Astrocyte (in vitro differentiated cells and primary cell): Measurements from ENCODE around the gene SUGP2. TPM values are rescaled to one million over a fixed set of nuclear protein-coding genes. Genes with fewer than 3 reads are reported as not detected.

Experiments used
- DNase-seq: peaks from one replicate; pipeline ENCODE4 v3.0.0-alpha.2; 2010; ENCODE audit warnings: low read depth
- FAIRE-seq: peaks from 2 replicates; lab custom pipeline; 2011; peaks lifted over from hg19 to GRCh38; lab: Jason Lieb, UNC
- H2AFZ ChIP-seq: 2 replicates; pipeline ENCODE4 v1.6.0; 2012; ENCODE audit warnings: low read depth, low read length, inconsistent platforms
- H3K27ac ChIP-seq: 2 replicates; pipeline ENCODE4 v1.5.1; 2011; ENCODE audit warnings: low read depth, low read length, inconsistent platforms
- H3K27me3 ChIP-seq: 2 replicates; pipeline ENCODE4 v1.6.0; 2011; ENCODE audit warnings: low read length, inconsistent platforms; ENCODE audit not compliant: insufficient read depth
- H3K36me3 ChIP-seq: 2 replicates; pipeline ENCODE4 v1.5.1; 2011; ENCODE audit warnings: low read length, inconsistent platforms; ENCODE audit not compliant: insufficient read depth
- H3K4me1 ChIP-seq: 2 replicates; pipeline ENCODE4 v1.5.1; 2011; ENCODE audit warnings: low read length, inconsistent platforms; ENCODE audit not compliant: insufficient read depth
- H3K4me2 ChIP-seq: 2 replicates; pipeline ENCODE4 v1.6.0; 2012; ENCODE audit warnings: low read length, inconsistent platforms
- H3K4me3 ChIP-seq: 2 replicates; pipeline ENCODE4 v1.5.1; 2011; ENCODE audit warnings: low read depth, mild to moderate bottlenecking, low read length, inconsistent platforms; ENCODE audit not compliant: insufficient read depth
- H3K79me2 ChIP-seq: 2 replicates; pipeline ENCODE4 v1.6.0; 2012; ENCODE audit warnings: mild to moderate bottlenecking, low read length, inconsistent platforms; ENCODE audit not compliant: insufficient read depth
- H3K9ac ChIP-seq: 2 replicates; pipeline ENCODE4 v1.6.0; 2012; ENCODE audit warnings: mild to moderate bottlenecking, low read length, inconsistent platforms
- H3K9me3 ChIP-seq: 2 replicates; pipeline ENCODE4 v1.5.1; 2012; ENCODE audit warnings: low read depth, mild to moderate bottlenecking, low read length, inconsistent platforms; ENCODE audit not compliant: insufficient read depth
- H4K20me1 ChIP-seq: 2 replicates; pipeline ENCODE4 v1.6.0; 2012; ENCODE audit warnings: low read length, inconsistent platforms; ENCODE audit not compliant: insufficient read depth
- H3K27ac Mint-ChIP-seq: one replicate; pipeline ENCODE4 v1.8.0; 2021; ENCODE audit warnings: mild to moderate bottlenecking, mixed read lengths; ENCODE audit not compliant: unreplicated experiment
- H3K27me3 Mint-ChIP-seq: one replicate; pipeline ENCODE4 v1.8.0; 2021; ENCODE audit warnings: low read depth, mixed read lengths; ENCODE audit not compliant: unreplicated experiment
- H3K36me3 Mint-ChIP-seq: one replicate; pipeline ENCODE4 v1.8.0; 2021; ENCODE audit warnings: low read depth, mixed read lengths; ENCODE audit not compliant: unreplicated experiment
- H3K4me1 Mint-ChIP-seq: one replicate; pipeline ENCODE4 v1.8.0; 2021; ENCODE audit warnings: low read depth, mixed read lengths; ENCODE audit not compliant: unreplicated experiment
- H3K4me3 Mint-ChIP-seq: one replicate; pipeline ENCODE4 v1.8.0; 2021; ENCODE audit warnings: mild to moderate bottlenecking, moderate library complexity, mixed read lengths; ENCODE audit not compliant: unreplicated experiment
- H3K9me3 Mint-ChIP-seq: one replicate; pipeline ENCODE4 v1.8.0; 2021; ENCODE audit warnings: mild to moderate bottlenecking, mixed read lengths; ENCODE audit not compliant: unreplicated experiment
- EZH2 ChIP-seq: IDR thresholded peaks from 2 replicates; pipeline ENCODE4 v1.6.1; 2012; ENCODE audit warnings: mild to moderate bottlenecking, low read length, inconsistent platforms; ENCODE audit not compliant: insufficient read depth
- total RNA-seq: library from RNA; stranded (reverse); gene quantifications from 2 replicates; pipeline ENCODE4 v1.2.1, GENCODE V29; 2021
- TF ChIP-seq, protein P1 (sequence below): IDR thresholded peaks from 2 replicates; pipeline ENCODE4 v1.5.1; 2011; ENCODE audit warnings: low read depth, mild to moderate bottlenecking, inconsistent platforms, low read length, moderate library complexity; ENCODE audit not compliant: insufficient read depth

Gene SUGP2
- total RNA-seq, 1 donor from 2014 or later = 77.6 TPM

DNA sequence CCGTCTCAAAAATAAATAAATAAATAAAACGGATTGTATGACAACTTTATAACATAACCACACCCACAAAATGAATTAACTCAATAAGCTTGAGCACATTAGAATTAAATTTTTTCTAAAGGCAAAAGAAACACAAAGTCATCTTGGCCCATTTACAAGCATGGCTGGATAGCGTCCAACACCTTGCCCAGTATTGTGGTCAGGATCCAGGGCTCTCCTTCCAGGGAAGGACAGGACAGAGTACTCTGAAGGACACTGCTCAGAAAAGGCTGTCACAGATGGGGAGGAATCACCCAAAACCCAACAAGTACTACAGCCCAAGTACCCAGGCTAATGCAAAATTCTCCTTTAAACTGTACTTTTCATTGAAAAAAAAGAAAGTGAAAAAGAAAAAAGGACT lies 27.1 kb downstream of the SUGP2 start:
- H3K4me2 ChIP-seq = no peak overlapping the region
- H3K9me3 ChIP-seq = no peaks in the 10 kb centered on the region
- H3K36me3 ChIP-seq = peaks cover 56% of the 10 kb centered on the region
- H3K79me2 ChIP-seq = peaks cover 14% of the 10 kb centered on the region
- Mint-ChIP-seq H3K4me1 (no peaks in the 10 kb centered on the region), H3K36me3 (peaks cover 31% of the 10 kb centered on the region), H3K27ac (no peak overlapping the region), H3K27me3 (no peaks in the 10 kb centered on the region), H3K9me3 (peaks cover 1% of the 10 kb centered on the region), H3K4me3 (no peak overlapping the region)
- H3K9ac ChIP-seq = no peak overlapping the region
- no peak for DNase-seq
- FAIRE-seq = no peak
- TF ChIP-seq, protein P1, sequence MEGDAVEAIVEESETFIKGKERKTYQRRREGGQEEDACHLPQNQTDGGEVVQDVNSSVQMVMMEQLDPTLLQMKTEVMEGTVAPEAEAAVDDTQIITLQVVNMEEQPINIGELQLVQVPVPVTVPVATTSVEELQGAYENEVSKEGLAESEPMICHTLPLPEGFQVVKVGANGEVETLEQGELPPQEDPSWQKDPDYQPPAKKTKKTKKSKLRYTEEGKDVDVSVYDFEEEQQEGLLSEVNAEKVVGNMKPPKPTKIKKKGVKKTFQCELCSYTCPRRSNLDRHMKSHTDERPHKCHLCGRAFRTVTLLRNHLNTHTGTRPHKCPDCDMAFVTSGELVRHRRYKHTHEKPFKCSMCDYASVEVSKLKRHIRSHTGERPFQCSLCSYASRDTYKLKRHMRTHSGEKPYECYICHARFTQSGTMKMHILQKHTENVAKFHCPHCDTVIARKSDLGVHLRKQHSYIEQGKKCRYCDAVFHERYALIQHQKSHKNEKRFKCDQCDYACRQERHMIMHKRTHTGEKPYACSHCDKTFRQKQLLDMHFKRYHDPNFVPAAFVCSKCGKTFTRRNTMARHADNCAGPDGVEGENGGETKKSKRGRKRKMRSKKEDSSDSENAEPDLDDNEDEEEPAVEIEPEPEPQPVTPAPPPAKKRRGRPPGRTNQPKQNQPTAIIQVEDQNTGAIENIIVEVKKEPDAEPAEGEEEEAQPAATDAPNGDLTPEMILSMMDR = no peak
- no peak for TF ChIP-seq EZH2
- H3K27me3 ChIP-seq = no peaks in the 10 kb centered on the region
- H3K4me3 ChIP-seq = no peak overlapping the region
- H3K4me1 ChIP-seq = no peaks in the 10 kb centered on the region
- no peak overlapping the region for H2AFZ ChIP-seq
- H4K20me1 ChIP-seq = peaks cover 80% of the 10 kb centered on the region
- H3K27ac ChIP-seq = no peak overlapping the region

DNA sequence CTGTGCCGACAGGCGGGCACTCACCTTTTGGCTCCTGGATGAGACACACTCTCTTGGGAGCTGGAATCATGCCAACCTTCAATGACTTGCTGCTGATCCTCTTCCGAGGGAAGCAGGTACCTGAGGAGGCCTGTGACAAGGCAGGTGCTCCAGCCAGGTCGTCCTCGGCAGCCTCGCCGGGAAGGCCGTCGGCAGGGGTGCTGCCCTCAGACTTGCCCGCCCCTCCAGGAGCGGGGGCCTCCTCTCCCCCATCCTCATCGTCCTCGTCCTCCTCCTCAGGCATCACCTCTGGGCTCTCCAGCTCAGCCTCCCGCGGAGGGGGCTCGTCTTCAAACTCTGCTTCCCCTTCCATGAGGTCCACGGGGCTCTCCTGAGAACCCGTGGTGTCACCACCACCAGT lies 29.2 kb downstream of the SUGP2 start:
- Mint-ChIP-seq H3K36me3 (peaks cover 40% of the 10 kb centered on the region), H3K4me3 (no peak overlapping the region), H3K27ac (no peak overlapping the region), H3K9me3 (peaks cover 1% of the 10 kb centered on the region), H3K27me3 (no peaks in the 10 kb centered on the region), H3K4me1 (peaks cover 4% of the 10 kb centered on the region)
- peaks cover 81% of the 10 kb centered on the region for H4K20me1 ChIP-seq
- TF ChIP-seq, protein P1 = no peak
- no peak for TF ChIP-seq EZH2
- H3K9ac ChIP-seq = no peak overlapping the region
- H3K9me3 ChIP-seq = no peaks in the 10 kb centered on the region
- peaks cover 14% of the 10 kb centered on the region for H3K79me2 ChIP-seq
- H3K27me3 ChIP-seq = no peaks in the 10 kb centered on the region
- no peak overlapping the region for H3K4me3 ChIP-seq
- no peak overlapping the region for H2AFZ ChIP-seq
- DNase-seq (no peak), FAIRE-seq (no peak)
- peaks cover 44% of the 10 kb centered on the region for H3K36me3 ChIP-seq
- H3K27ac ChIP-seq = no peak overlapping the region
- peaks cover 4% of the 10 kb centered on the region for H3K4me1 ChIP-seq
- no peak overlapping the region for H3K4me2 ChIP-seq

DNA sequence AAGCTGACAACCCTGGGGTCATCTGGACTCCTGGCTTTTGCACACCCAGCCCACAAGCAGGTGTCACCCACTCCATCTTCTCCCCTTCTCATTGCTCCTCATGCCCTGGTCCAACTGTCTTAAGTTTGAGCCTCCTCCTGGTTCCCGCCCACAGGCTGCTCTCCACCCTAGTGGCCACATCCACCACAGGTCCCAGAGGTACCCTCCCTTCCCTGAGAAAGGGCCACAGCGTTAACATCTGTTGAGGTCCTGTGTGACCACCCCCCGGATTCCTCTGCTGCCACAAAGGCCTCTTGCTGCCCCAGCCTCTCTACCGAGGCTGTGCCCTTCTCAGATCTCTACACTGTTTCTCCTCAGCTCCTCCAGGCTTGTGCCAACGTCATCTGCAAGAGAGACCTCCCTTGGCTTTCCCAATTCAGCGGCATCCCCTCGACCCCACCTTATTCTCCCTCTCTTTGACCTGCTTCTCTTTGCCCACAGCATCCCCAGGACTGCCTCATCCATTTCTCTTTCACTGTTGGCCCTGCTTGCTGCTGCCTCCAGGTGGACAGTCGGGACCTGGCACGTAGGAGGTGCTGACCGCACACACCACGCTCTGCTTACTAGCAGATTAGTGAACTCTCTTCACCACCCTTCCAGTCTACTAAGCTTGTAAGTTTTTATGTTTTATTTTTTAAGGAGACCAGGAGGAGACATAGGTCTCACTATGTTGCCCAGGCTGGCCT lies 33.3 kb downstream of the SUGP2 start:
- Histone ChIP-seq H3K27ac (no peak overlapping the region), H3K4me3 (no peak overlapping the region), H3K9ac (no peak overlapping the region), H2AFZ (no peak overlapping the region), H3K27me3 (no peaks in the 10 kb centered on the region), H3K9me3 (no peaks in the 10 kb centered on the region), H3K4me1 (peaks cover 15% of the 10 kb centered on the region), H4K20me1 (peaks cover 87% of the 10 kb centered on the region), H3K4me2 (no peak overlapping the region), H3K79me2 (peaks cover 7% of the 10 kb centered on the region), H3K36me3 (peaks cover 38% of the 10 kb centered on the region)
- TF ChIP-seq, protein P1 = peak; percentile 12
- TF ChIP-seq EZH2 = no peak
- no peak for FAIRE-seq
- Mint-ChIP-seq H3K27me3 (no peaks in the 10 kb centered on the region), H3K4me3 (no peak overlapping the region), H3K36me3 (peaks cover 38% of the 10 kb centered on the region), H3K27ac (no peak overlapping the region), H3K4me1 (peaks cover 17% of the 10 kb centered on the region), H3K9me3 (no peaks in the 10 kb centered on the region)
- no peak for DNase-seq
